Measurements from ENCODE around the gene WAC.

- TF ChIP-seq POLR2A (IDR thresholded peaks at IDR 0.05) (no peak), CTCF (IDR thresholded peaks at IDR 0.05 in 4 of 5, conservative IDR thresholded peaks at IDR 0.05 in 1 of 5) (no peak)
Measured at GRCh38 chr10:28523725-28524252, 9.1 kb upstream of the WAC start.

Data from gastrocnemius medialis (tissue), 4 donors.